Purkinje cell (primary cell): ENCODE measurements around the gene RELN. TPM values are rescaled to one million over a fixed set of nuclear protein-coding genes. Genes with fewer than 3 reads are reported as not detected.

ENCODE experiments used
- polyA plus RNA-seq: library from polyadenylated mRNA; unstranded; fragments of >200 nt; fragmentation: Nextera tagmentation; gene quantifications from 2 replicates; pipeline ENCODE4 v1.2.1, GENCODE V29; 2014

Gene RELN
- 10.6 and 13.6 TPM in 2 replicates for polyA plus RNA-seq

GRCh38 chr7:103989200-103989784 lies at the start of gene RELN:
Gene RELN (minus strand): TSS chr7:103989658. CDS start chr7:103989356, 302 bp downstream.

DNA sequence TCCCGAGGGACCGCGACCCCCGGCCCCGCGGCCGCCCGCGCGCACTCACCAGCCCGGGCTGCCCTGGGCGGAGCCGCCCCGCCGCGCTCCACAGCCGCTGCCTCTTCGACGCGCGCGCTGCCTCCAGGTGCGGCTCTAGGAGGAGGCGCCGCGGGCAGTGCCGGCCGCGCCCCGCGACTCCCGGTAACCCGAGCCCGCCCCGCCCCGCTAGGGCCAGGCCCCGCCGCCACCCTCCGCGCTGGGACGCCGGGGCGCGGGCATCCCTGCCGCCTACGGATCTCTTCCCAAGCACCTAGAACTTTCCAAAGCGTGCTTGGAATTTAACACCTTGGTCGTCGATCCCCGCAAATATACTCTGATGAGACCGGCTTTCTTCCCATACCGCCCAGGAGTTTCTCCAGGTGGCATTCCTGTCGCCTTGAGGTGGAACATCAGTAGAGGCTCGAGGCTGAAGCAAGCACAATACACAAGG lies 543.4 kb downstream of the RELN start, which contains the start of gene SLC26A5:
Gene SLC26A5, minus strand, starts transcription at position 159 of the 472 bp plus-strand sequence. CDS start 24,693 bp downstream, outside the sequence.

Other genes with a start within 250 kb of the RELN start
- 49.4 and 49.6 TPM in 2 replicates for gene ORC5, start 218.4 kb upstream of the RELN start, polyA plus RNA-seq